HG03095 (cell line): ENCODE results near the gene TCP11X1.
"Not testable (repeated sequence)": the region's sequence is repeated elsewhere in the genome, so short reads cannot be mapped to it uniquely, and the experiment has no call there.

Source experiments
- ATAC-seq: cut with Tn5 transposase; IDR thresholded peaks from one replicate; pipeline ENCODE4 v1.9.1; 2021; ENCODE audit warnings: moderate library complexity; ENCODE audit not compliant: unreplicated experiment

TCP11X1 gene

GRCh38 chrX:102214986-102215385, at the start of gene TCP11X1:
Gene TCP11X1 (plus strand): TSS chrX:102215301.
- ATAC-seq, result not testable (repeated sequence)

- no peak for ATAC-seq
Observed at GRCh38 chrX:102185967-102186720, 29.0 kb upstream of the TCP11X1 start.

- not testable (repeated sequence) for ATAC-seq
Observed at GRCh38 chrX:102207940-102208339, 7.2 kb upstream of the TCP11X1 start.

- not testable (repeated sequence) for ATAC-seq
Observed at GRCh38 chrX:102216497-102216896, 1.4 kb downstream of the TCP11X1 start.

GRCh38 chrX:102235678-102236077, 20.6 kb downstream of the TCP11X1 start:
- not testable (repeated sequence) for ATAC-seq

- ATAC-seq, result not testable (repeated sequence)
Observed at GRCh38 chrX:102240265-102240664, 25.2 kb downstream of the TCP11X1 start.

GRCh38 chrX:102246893-102247292, 31.8 kb downstream of the TCP11X1 start, which contains the start of gene NXF2:
Gene NXF2 (plus strand): TSS chrX:102247167. CDS start chrX:102307079, 59,912 bp downstream.
- not testable (repeated sequence) for ATAC-seq

GRCh38 chrX:102272231-102272630, 57.1 kb downstream of the TCP11X1 start:
- ATAC-seq, result not testable (repeated sequence)
